ENCODE results near the gene RALGPS2. TPM values are rescaled to one million over a fixed set of nuclear protein-coding genes. Genes with fewer than 3 reads are reported as not detected.

RALGPS2 gene
- total RNA-seq, 1 experiment from 2014 or later = 12.7 TPM

- no peaks in the 10 kb centered on the region for H3K36me3 ChIP-seq (ENCODE audit: insufficient read depth, low read length, poor library complexity, severe bottlenecking)
- intact Hi-C loops (cut with micrococcal nuclease; ENCODE audit: unreplicated experiment) = no loop called here
- H3K4me3 ChIP-seq (ENCODE audit: low read depth, low read length, poor library complexity, severe bottlenecking) = no peak overlapping the region
- ChIA-PET CTCF (no interaction called here), POLR2A (ENCODE audit: low non-redundant PET) (no interaction called here)
- BruUV-seq (replicated peaks) = no TSS peak
- H3K9me3 ChIP-seq (ENCODE audit: low read depth, low read length, poor library complexity, severe bottlenecking) = no peaks in the 10 kb centered on the region
- TF ChIP-seq CTCF (conservative IDR thresholded peaks at IDR 0.05; ENCODE audit: low read depth, low read length) = no peak
- TF ChIP-seq EZH2 (IDR thresholded peaks at IDR 0.05; ENCODE audit: borderline replicate concordance, low read depth, low read length, poor library complexity, severe bottlenecking) = no peak
- no peak for DNase-seq (ENCODE audit: low spot score)
- no peaks in the 10 kb centered on the region for H3K4me1 ChIP-seq (ENCODE audit: insufficient read depth, low read length, poor library complexity, severe bottlenecking)
- H3K27me3 ChIP-seq (replicated peaks; ENCODE audit: insufficient read depth, low read depth, low read length, poor library complexity) = no peaks in the 10 kb centered on the region
- H3K27ac ChIP-seq (ENCODE audit: low read depth, low read length, poor library complexity, severe bottlenecking) = no peak overlapping the region
These were observed 209.5 kb downstream of the RALGPS2 start for GRCh38 chr1:178934546-178934945.

DNA sequence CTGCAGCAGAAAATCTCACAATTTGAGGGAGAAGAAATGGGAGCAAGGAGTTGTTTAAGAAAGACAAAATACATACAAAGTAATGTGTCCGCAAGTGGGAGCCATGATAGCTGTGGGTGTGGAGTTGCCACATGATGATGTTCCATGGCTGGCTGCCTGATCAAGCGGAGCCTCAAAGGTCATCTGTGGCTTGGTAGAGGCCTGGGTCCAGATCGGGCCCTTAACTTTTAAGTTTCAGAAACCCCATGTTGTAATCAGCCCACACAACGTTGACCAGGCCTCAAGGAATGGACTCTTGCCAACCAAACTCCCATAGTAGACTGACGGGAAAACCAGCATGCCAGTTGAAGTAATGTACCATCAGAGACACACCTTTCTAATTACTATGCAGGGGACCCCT, 210.6 kb downstream of the RALGPS2 start:
- TF ChIP-seq CTCF (conservative IDR thresholded peaks at IDR 0.05; ENCODE audit: low read depth, low read length) (no peak), EZH2 (IDR thresholded peaks at IDR 0.05; ENCODE audit: borderline replicate concordance, low read depth, low read length, poor library complexity, severe bottlenecking) (no peak)
- ChIA-PET POLR2A (ENCODE audit: low non-redundant PET) (no interaction called here), CTCF (no interaction called here)
- no TSS peak for BruUV-seq (replicated peaks)
- Histone ChIP-seq H3K9me3 (ENCODE audit: low read depth, low read length, poor library complexity, severe bottlenecking) (no peaks in the 10 kb centered on the region), H3K27me3 (replicated peaks; ENCODE audit: insufficient read depth, low read depth, low read length, poor library complexity) (no peaks in the 10 kb centered on the region), H3K4me3 (ENCODE audit: low read depth, low read length, poor library complexity, severe bottlenecking) (no peak overlapping the region), H3K27ac (ENCODE audit: low read depth, low read length, poor library complexity, severe bottlenecking) (no peak overlapping the region), H3K4me1 (ENCODE audit: insufficient read depth, low read length, poor library complexity, severe bottlenecking) (no peaks in the 10 kb centered on the region), H3K36me3 (ENCODE audit: insufficient read depth, low read length, poor library complexity, severe bottlenecking) (no peaks in the 10 kb centered on the region)
- intact Hi-C loops (cut with micrococcal nuclease; ENCODE audit: unreplicated experiment) = no loop called here
- DNase-seq (ENCODE audit: low spot score) = no peak

DNA sequence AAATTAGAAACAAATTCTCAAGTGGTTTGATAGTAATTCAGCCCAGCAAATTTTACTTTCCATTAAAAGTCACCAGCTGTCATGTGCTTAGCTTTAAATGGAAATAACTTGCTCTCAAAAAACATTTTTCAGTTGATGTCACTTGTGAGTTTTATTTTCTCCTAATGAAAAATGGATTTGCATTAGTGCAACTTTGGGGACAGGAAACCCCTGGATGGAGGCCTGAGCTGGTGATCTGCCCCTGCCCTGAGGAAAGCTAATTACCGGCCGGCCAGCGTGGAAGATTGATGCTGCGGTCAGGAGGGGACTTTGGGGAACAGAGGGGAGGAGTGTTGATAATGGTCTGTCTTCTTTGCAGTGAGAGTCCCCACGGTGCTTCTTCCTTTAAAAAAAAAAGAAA, 212.7 kb downstream of the RALGPS2 start:
- Histone ChIP-seq H3K27ac (ENCODE audit: low read depth, low read length, poor library complexity, severe bottlenecking) (no peak overlapping the region), H3K27me3 (replicated peaks; ENCODE audit: insufficient read depth, low read depth, low read length, poor library complexity) (no peaks in the 10 kb centered on the region), H3K36me3 (ENCODE audit: insufficient read depth, low read length, poor library complexity, severe bottlenecking) (no peaks in the 10 kb centered on the region), H3K4me3 (ENCODE audit: low read depth, low read length, poor library complexity, severe bottlenecking) (no peak overlapping the region), H3K9me3 (ENCODE audit: low read depth, low read length, poor library complexity, severe bottlenecking) (no peaks in the 10 kb centered on the region), H3K4me1 (ENCODE audit: insufficient read depth, low read length, poor library complexity, severe bottlenecking) (no peaks in the 10 kb centered on the region)
- POLR2A ChIA-PET (ENCODE audit: low non-redundant PET) = no interaction called here
- intact Hi-C loops (cut with micrococcal nuclease; ENCODE audit: unreplicated experiment) = no loop called here
- DNase-seq (ENCODE audit: low spot score) = no peak
- CTCF ChIA-PET = no interaction called here
- no peak for TF ChIP-seq EZH2 (IDR thresholded peaks at IDR 0.05; ENCODE audit: borderline replicate concordance, low read depth, low read length, poor library complexity, severe bottlenecking)
- TF ChIP-seq CTCF (conservative IDR thresholded peaks at IDR 0.05; ENCODE audit: low read depth, low read length) = no peak
- no TSS peak for BruUV-seq (replicated peaks)

Measured in A673 (cell line).